GM18507 (cell line): ENCODE results near the gene FLT1.

Experiments
- DNase-seq: peaks from one replicate; pipeline ENCODE4 v3.0.0; 2011; ENCODE audit warnings: low read depth; ENCODE audit not compliant: insufficient read length; ENCODE audit errors: extremely low spot score
- FAIRE-seq: peaks from 2 replicates; lab custom pipeline; 2011; peaks lifted over from hg19 to GRCh38; lab: Jason Lieb, UNC

FLT1 gene

DNA sequence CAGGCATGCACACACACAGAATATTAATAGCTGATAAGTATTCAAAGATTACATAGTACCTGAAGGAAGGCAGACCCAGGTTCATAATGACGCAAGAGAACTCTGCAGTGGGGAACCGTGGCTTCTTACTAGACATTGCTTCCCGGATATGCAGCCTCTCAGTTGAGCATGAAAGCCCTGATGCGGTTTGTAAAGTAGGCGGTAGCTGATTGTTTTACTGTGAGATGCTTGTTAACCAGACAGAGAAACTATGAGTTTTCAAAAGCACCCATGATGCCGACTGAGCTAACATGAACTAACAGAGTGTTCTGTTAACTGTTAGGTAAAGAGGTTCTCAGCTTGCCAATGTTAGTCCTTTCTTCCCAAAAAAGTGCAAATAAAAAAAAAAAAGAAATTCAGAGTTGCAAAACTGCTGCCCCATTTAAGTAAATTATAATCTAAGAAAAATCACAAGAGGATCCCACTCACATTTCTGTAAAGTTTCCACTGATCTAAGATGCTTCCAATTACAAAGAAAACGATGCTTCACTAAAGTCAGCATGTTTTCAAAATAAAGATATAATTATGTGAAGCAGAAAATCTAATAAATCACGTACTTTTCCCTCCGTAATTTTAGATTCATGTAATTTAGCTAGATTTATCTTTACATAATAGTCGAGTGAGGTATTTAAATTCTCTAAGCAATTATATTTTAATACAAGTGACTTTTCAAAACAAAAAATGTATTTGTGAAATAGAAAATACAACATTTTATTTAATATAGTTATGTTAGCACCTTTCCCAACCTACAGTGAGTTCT lies 2.2 kb downstream of the FLT1 start:
- no peak for FAIRE-seq
- DNase-seq = no peak

DNA sequence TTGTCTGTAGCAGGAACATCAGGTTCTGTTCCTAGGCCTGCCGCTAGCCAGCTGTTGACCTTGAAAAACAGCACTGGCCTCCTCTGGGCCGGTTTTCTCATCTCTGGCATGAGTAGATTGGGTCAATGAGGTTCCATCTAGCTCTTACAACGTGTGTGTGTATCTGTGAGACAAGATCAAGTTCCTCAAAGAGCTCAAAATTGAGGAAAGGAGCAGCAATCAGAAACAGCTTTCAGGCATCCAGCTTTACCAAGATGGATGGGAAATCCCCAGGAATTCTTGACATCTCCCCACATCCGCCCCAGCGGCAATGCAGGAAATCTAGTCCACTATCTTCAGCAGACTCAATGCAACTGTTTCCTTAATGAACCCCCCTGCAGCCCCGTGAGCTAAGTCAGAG lies 4.9 kb downstream of the FLT1 start:
- FAIRE-seq = no peak

DNA sequence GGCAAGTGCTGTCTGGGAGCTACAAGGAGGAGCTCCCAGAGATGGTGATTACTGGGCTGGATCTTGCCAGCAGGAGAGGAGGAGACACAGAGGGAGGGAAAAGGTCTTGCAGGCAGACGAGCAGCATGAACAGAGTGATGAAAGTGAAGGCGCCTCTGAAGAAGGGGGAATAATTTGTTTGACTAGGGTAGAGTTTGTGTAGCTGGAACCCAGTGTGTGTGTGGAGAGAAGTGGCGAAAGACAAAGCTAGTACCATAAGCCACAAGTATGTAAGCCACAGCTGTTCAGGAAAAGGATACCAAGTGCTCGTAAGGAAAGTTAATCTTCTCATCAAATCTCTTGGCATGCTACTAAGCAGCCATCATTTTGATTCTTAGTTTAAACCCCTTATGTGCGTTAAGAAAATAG lies 5.4 kb downstream of the FLT1 start:
- FAIRE-seq = no peak

More for the DNA sequence above, 4.9 kb downstream of the FLT1 start:
- no peak for DNase-seq

GRCh38 chr13:28488376-28489005 lies 6.4 kb downstream of the FLT1 start:
- DNase-seq = no peak
- peak; percentile 39 for FAIRE-seq

More for the DNA sequence above, 5.4 kb downstream of the FLT1 start:
- DNase-seq = no peak

DNA sequence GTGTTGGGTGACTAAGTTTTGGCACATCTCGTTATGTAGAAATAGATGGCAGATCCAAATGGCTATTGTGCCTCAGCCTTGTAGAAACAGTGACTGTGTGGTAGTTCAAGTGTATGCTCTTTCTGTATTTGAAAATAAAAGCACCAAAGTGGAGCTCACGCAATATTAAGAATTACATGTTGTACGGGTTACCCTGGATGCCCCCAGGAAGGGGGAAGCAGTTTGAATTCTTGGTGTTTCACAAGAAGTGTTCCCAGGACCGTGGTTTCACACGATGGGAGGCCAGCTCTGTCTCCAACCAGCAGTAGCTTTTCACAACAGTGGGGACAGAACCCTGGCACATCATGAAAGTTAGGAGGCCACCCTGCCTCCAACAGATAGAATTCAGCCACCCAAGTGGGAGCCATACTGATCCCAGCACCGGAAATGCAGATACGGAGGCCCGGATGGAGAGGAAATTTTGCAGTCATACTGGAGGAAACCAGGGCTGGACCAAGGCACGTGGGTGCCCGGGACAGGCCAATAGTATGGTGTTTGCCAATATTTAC lies 8.9 kb downstream of the FLT1 start:
- DNase-seq (no peak), FAIRE-seq (no peak)

DNA sequence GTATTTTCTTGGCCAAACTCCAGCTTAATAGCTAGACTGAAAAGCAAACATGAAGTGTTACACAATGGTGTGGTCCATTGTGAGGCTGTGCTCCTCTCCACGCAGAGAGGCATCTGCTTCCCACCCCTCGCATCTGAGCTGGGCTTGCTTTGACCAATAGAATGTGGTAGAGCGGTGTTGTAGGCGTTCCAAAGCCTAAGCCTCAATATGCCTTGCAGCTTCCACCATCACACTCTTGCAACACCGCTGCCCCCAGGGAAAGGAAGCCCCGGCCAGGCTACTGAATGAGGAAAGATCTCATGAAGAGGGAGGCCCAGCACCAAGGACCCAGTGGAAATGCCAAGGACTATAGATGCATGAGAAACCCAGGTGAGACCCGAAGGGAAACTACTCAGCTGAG lies 9.4 kb downstream of the FLT1 start:
- FAIRE-seq = no peak
- no peak for DNase-seq

DNA sequence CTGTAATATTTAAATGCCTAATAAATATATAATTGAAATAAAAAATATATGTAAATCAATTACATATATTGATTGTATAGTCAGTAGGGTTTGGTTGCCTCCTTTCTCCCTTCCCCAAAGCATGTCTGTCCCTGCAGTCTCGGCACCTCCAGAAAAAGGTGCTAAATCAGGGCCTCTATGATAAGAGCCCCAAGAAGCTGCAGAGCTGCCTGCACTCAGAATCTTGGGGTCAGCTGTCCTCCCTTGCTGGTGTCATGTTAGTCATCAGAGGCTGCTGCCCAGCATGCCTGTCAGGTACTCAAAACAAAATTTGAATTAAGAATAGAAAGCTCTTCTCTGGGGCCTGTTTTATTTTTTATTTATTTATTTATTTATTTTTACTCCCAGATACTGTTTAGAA lies 9.8 kb downstream of the FLT1 start:
- DNase-seq (no peak), FAIRE-seq (no peak)

DNA sequence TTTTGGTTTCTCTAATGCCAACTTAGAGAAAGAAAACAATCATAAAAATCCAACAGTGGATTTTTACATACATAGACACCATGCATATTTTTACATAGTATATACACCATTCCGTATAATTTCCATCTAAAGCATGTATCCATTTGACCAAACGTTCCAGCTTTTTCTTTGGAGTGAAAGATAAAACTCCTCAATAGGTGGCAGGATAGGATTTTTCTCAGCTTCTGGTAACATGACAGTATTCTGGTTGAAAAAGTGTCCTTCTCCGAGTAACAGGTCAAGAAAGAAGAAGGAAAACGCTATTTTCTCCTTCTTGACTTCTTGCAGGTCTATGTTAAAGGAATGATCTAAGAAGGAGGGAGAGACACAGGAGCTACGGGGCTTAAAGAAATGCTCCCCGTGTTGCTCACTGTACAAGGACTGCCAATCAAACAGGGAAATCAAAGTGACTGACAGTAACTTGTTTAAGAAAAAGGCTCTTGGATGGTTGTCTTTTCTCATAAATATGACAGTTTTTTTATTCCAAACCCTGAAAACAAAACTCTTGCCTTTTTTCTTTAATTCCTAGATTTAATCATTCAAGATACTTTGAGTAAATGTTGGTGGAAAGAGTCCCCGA lies 11.5 kb downstream of the FLT1 start:
- DNase-seq (no peak), FAIRE-seq (no peak)

GRCh38 chr13:28479005-28479404 lies 15.9 kb downstream of the FLT1 start:
- FAIRE-seq (no peak), DNase-seq (no peak)

DNA sequence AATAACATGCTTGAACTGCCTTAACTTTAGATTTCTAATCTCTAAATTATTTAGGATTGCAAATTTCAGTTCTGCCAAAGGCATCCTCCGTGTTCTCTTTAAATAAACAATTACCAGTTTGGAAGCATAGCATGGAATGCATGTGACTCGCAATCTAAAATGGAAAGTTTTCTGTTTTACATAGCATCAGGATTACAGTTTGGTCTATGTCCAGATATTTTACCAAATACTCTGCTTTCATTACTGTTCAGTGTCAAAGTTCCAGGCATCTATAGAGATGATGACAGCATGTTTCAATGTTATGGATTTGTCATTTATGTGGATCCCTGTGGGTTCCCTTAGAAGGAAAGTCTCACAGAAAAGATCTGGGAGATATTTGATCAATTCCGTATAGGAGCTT lies 16.8 kb downstream of the FLT1 start:
- FAIRE-seq = no peak
- DNase-seq = no peak

DNA sequence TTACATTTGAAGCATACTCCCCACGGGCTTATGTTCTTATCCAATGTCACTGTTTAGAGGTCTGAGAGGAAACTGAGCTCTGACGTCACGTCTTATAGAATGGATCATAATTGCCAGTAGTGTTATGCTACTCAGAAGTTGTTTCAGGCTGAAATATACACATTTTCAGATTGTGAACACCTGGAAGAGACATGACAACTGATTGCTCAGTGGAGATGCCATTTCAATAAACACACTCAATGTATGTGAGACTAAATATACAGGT lies 17.3 kb downstream of the FLT1 start:
- FAIRE-seq (no peak), DNase-seq (no peak)

DNA sequence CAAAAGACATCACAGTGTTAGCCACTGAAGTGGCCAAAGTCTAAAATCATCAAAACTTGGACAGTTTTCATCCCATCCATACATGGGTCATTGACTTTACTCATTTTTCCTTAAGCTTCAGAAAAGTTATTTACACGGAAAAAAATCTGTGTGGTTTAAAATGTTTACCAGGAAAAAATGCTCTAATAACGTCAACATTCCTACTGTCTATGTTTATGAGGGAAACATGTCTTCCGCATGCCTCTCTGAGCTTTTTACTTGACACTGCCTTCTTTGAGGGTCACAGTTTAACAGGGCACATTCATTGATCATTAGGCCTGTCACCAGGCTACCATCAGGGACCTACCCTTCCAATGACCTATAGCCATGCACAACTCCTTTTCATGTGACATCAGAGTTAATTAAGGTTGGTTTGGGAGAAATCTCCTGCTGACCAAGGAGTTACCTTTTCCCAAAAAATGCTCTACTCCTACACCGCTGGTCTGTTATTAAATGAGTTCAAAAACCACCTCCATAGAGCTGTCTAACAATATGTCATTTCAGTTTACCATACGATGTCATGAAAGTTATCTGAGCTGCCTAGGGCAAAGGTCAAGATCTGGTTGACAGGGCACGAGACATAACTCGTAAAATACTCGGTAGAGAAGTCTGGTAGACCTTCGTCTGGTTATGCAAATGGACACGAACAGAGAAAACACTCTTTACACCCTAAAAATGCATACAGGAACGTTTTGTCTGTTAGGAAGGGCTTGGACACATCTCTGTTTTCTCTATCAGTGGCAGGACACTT lies 17.8 kb downstream of the FLT1 start:
- no peak for FAIRE-seq

GRCh38 chr13:28475916-28476725 lies 18.8 kb downstream of the FLT1 start:
- FAIRE-seq (no peak), DNase-seq (no peak)

More for the DNA sequence above, 17.8 kb downstream of the FLT1 start:
- no peak for DNase-seq

GRCh38 chr13:28474491-28475134 lies 20.3 kb downstream of the FLT1 start:
- no peak for FAIRE-seq
- no peak for DNase-seq

DNA sequence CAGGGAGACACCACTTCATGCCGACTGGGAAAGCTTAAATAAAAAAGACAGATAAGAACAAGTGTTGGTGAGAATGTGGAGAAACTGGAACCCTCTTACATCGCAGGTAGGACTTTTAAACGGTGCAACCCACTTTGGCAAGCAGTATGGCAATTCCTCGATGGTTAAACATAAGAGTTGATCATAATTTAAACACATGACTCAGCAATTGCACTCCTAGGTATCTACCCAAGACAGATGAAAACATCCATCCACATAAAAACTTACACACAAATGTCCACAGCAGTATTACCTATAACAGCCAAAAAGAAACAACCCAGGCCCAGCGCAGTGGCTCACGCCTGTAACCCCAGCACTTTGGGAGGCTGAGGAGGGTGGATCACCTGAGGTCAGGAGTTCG lies 21.9 kb downstream of the FLT1 start:
- no peak for FAIRE-seq
- DNase-seq = no peak

- no peak for DNase-seq
- FAIRE-seq = no peak
These were observed 23.5 kb downstream of the FLT1 start for GRCh38 chr13:28471421-28471820.

- FAIRE-seq (no peak), DNase-seq (no peak)
These were observed 24.6 kb downstream of the FLT1 start for GRCh38 chr13:28470296-28470695.

GRCh38 chr13:28469316-28469715 lies 25.6 kb downstream of the FLT1 start:
- DNase-seq = no peak
- FAIRE-seq = no peak
